GM12875 (cell line): ENCODE data around the gene ULK1.

Experiments
- H3K4me3 ChIP-seq: one replicate; pipeline ENCODE4 v1.5.1; 2011; ENCODE audit warnings: low read depth, low read length, control low read depth
- TF ChIP-seq, protein P1 (sequence below): IDR thresholded peaks from 2 replicates; pipeline ENCODE4 v1.5.1; 2011; ENCODE audit warnings: low read depth, mild to moderate bottlenecking, control low read depth, inconsistent platforms, low read length, moderate library complexity, borderline replicate concordance; ENCODE audit not compliant: insufficient read depth

ULK1 gene

DNA sequence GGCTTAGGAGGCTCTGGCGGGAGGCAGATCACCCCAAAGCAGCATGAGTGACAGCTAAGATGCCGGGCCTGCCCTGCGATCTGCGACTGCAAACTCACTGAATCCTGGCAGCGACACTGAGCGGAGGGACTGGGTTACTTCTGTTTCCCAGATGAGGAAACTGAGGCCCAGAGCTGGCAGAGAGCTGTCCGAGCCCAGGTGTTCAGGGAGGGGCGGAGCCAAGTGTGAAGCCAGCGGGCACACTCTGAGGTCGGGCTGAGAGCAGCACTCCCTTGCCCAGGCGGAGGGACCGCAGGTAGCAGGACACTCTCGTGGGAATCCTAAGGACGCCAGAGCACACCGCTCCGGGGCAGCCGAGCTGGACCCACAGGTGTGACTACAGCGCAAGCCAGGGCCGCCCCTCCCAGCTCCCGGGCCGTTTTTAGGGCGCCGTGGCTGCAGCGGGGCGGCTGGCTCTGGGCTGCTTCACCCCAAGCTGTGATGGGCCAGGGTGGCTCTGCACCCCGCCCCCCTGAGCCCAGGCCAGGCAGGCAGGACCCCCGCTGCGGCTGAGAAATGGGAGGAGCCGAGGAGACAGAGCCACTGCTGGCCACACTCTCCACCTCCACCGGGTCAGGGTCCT, 38.8 kb upstream of the ULK1 start:
- TF ChIP-seq, protein P1, sequence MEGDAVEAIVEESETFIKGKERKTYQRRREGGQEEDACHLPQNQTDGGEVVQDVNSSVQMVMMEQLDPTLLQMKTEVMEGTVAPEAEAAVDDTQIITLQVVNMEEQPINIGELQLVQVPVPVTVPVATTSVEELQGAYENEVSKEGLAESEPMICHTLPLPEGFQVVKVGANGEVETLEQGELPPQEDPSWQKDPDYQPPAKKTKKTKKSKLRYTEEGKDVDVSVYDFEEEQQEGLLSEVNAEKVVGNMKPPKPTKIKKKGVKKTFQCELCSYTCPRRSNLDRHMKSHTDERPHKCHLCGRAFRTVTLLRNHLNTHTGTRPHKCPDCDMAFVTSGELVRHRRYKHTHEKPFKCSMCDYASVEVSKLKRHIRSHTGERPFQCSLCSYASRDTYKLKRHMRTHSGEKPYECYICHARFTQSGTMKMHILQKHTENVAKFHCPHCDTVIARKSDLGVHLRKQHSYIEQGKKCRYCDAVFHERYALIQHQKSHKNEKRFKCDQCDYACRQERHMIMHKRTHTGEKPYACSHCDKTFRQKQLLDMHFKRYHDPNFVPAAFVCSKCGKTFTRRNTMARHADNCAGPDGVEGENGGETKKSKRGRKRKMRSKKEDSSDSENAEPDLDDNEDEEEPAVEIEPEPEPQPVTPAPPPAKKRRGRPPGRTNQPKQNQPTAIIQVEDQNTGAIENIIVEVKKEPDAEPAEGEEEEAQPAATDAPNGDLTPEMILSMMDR = no peak
- no peak overlapping the region for H3K4me3 ChIP-seq

DNA sequence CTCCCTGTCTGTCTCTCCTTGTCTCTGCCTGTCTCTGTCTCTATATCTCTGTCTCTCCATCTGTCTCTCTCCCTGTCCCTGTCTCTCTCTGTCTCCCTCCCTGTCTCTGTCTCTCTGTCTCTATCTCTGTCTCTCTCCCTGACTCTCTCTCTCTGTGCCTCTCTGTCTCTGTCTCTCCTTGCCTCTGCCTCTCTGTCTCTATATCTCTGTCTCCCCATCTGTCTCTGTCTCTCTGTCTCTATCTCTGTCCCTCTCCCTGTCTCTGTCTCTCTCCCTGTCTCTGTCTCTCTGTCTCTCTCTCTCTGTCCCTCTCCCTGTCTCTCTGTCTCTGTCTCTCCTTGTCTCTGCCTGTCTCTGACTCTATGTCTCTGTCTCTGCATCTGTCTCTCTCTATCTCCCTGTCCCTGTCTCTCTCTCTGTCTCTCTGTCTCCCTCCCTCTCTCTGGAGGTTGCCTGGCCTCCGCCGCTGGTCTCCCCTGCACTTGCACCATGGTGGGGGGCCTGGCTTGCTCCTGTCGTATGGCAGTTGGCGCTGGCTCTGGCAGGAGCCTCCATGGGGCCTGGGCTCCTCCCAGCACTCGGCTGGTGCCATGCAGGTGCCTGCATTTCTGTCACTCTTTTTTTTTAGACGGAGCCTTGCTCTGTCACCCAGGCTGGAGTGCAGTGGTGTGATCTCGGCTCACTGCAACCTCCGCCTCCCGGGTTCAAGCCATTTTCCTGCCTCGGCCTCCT, 37.9 kb upstream of the ULK1 start:
- H3K4me3 ChIP-seq = no peak overlapping the region
- TF ChIP-seq, protein P1 = no peak

DNA sequence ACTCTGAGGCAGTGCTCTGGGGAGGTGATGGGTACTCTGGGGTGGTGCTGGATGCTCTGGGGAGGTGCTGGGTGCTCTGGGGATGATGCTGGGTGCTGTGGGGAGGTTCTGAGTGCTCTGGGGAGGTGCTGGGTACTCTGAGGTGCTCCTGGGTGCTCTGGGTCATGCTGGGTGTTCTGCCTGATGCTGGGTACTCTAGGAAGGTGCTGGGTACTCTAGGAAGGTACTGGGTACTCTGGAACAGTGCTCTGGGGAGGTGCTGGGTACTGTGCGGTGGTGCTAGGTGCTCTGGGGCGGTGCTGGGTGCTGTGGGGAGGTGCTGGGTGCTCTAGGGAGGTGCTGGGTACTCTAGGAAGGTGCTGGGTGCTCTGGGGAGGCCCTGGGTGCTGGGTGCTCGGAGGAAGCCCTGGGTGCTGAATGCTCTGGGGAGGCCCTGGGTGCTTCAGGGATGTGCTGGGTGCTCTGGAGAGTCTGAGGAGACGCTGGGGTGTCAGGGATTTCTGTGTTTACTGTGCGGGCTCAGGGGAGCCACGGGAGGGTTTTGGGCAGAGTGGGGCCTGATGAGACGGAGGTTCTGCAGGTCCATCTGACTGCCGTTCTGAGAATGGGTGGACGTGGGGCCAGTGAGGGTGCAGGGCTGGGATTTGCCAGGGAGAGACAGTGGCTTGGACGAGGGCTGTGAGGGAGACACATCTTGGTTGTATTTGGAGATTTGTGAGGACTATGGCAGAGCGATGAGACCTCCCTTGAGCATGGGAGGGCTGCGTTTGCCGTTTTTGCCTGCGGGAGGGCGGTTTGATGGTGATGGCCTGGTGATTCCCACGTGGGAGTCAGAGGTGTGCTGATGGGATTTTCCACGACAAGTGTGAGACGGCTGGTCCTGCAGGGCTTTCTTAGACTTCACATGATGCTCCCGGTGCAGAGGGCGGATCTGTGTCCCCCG, 36.2 kb upstream of the ULK1 start:
- H3K4me3 ChIP-seq = no peak overlapping the region
- TF ChIP-seq, protein P1 = no peak

DNA sequence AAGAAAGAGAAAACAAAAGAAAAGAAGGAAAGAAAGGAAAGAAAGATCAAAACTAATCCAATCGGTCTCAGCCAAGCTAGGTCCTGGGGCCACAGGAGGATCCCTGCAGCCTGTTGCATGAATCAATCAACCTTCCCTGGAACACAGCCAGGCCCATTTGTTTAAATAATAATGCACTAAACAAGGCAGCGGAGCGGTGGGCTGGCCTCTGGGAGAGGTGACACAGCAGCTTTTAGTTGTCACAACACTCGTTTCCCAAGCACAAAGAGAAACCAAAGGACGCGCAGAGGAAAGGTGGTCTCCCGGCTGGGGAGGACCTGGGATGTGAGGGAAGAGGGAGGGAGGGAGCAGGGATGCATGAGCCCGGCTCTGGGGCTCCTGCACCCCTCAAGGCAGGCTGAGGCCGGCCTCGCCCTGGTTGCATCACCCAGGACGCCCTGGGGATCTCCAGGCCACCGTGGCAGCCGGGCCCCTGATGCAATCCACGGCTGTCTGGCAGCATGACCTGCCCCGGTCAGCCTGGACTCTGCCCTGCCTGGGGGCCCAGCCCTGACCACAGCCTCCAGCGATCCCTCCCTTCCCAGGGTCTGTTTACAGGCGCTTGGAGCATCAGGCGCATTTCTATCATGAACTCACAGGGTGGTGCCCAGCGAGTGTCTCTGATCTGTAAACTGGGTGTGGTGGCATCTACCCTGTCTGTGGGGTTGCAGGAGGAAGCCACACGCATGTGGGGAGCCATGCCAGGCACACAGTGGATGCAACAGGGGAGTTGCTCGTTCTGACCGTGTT, 33.8 kb upstream of the ULK1 start:
- no peak overlapping the region for H3K4me3 ChIP-seq
- TF ChIP-seq, protein P1 = no peak

DNA sequence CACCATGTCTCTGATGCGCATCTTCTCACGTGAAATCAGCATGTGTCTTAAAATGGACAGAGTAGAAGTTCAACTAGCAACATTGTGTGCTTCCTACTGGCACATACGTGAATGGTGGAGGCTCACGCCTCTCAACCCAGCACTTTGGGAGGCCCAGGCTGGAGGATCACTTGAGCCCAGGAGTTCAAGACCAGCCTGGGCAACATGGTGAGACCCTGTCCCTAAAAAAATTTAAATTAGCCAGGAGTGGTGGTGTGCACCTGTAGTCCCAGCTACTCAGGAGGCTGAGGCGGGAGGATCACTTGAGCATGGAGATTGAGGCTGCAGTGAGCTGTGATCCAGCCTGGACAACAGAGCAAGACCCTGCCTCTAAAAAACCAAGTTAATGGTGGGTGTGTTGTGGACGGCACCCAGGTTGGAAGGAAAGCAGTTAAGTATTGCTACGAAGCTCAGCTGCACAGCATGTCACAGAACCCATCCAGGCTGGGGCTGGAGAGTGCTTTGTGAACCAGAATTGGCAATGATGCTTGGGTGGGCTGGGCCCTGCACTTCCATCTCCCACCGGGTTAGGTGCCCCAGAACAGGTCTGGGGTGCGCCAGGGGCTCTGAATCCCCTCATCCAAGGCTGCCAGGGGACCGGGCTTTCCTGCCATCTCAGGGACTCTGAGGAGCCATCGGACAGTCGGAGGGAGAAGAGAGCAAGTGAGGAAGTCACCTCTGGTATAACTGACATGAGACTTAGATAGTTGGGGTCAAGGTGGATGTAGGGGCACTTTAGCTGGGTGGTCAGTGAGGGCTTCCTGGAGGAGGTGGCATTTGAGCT, 33.0 kb upstream of the ULK1 start:
- TF ChIP-seq, protein P1 = no peak
- H3K4me3 ChIP-seq = no peak overlapping the region

DNA sequence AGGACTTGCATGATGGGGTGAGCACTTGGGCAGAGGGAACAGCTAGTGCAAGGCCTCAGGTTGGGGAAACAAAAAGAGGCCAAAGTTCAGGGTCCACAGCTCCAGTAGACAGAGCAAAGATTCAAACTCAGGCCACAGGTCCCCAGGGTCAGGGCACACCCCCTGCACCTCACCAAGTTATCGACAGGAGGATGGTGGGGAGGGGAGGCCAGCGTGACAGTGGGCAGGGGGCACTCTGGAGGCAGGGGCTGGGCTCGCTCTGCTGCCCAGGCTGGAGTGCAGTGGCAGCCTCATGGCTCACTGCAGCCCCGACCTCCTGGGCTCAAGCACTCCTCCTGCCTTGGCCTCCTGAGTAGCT, 32.4 kb upstream of the ULK1 start:
- TF ChIP-seq, protein P1 = no peak
- H3K4me3 ChIP-seq = no peak overlapping the region
